Nephron (organoid): ENCODE data around the gene ENPP7.

Source experiments
- H3K27ac Mint-ChIP-seq, 3 experiments: 2 replicates each; pipeline ENCODE4 v1.8.0; 2020; ENCODE audit warnings: mixed read lengths in 3 of 3, mild to moderate bottlenecking in 2 of 3, moderate library complexity in 1 of 3
- H3K27me3 Mint-ChIP-seq: 2 replicates; pipeline ENCODE4 v1.8.0; 2021; ENCODE audit warnings: low read depth, mild to moderate bottlenecking, moderate library complexity, mixed read lengths
- H3K36me3 Mint-ChIP-seq: 2 replicates; pipeline ENCODE4 v1.8.0; 2020; ENCODE audit warnings: low read depth, mixed read lengths
- H3K4me1 Mint-ChIP-seq: 2 replicates; pipeline ENCODE4 v1.8.0; 2020; ENCODE audit warnings: mixed read lengths
- H3K4me3 Mint-ChIP-seq, 3 experiments: 2 replicates each; pipeline ENCODE4 v1.8.0; 2020; ENCODE audit warnings: mild to moderate bottlenecking in 3 of 3, mixed read lengths in 3 of 3, moderate library complexity in 2 of 3
- H3K9me3 Mint-ChIP-seq: 2 replicates; pipeline ENCODE4 v1.8.0; 2020; ENCODE audit warnings: mixed read lengths
- CTCF ChIP-seq, 3 experiments: fragments of 200-600 bp; sonication (generic); IDR thresholded peaks; one replicate each; pipeline ENCODE4 v1.5.0; 2021; ENCODE audit warnings: antibody characterized with exemption in 3 of 3; ENCODE audit not compliant: unreplicated experiment in 3 of 3

ENPP7 gene

GRCh38 chr17:79732804-79733691, 2.3 kb downstream of the ENPP7 start:
- H3K27me3 Mint-ChIP-seq = peaks cover 14% of the 10 kb centered on the region
- H3K9me3 Mint-ChIP-seq = no peaks in the 10 kb centered on the region
- TF ChIP-seq CTCF (IDR thresholded peaks at IDR 0.05; ENCODE audit: unreplicated experiment in 3 of 3) = no peak
- no peaks in the 10 kb centered on the region for H3K36me3 Mint-ChIP-seq
- H3K4me3 Mint-ChIP-seq = no peak overlapping the region
- peaks cover 6% of the 10 kb centered on the region for H3K4me1 Mint-ChIP-seq
- peak overlapping the region in 1 of 3 experiments; percentile 50 for H3K27ac Mint-ChIP-seq

- Mint-ChIP-seq H3K36me3 (no peaks in the 10 kb centered on the region), H3K4me3 (no peak overlapping the region), H3K9me3 (no peaks in the 10 kb centered on the region), H3K27me3 (peaks cover 17% of the 10 kb centered on the region), H3K4me1 (peaks cover 2% of the 10 kb centered on the region), H3K27ac (no peak overlapping the region)
- TF ChIP-seq CTCF (IDR thresholded peaks at IDR 0.05; ENCODE audit: unreplicated experiment in 3 of 3) = no peak
Measured at GRCh38 chr17:79733692-79734070, 2.9 kb downstream of the ENPP7 start.

GRCh38 chr17:79735096-79735495, 4.4 kb downstream of the ENPP7 start:
- H3K9me3 Mint-ChIP-seq = no peaks in the 10 kb centered on the region
- H3K36me3 Mint-ChIP-seq = no peaks in the 10 kb centered on the region
- peaks cover 31% of the 10 kb centered on the region for H3K27me3 Mint-ChIP-seq
- H3K27ac Mint-ChIP-seq = no peak overlapping the region
- TF ChIP-seq CTCF (IDR thresholded peaks at IDR 0.05; ENCODE audit: unreplicated experiment in 3 of 3) = no peak
- H3K4me3 Mint-ChIP-seq = no peak overlapping the region
- H3K4me1 Mint-ChIP-seq = peaks cover 10% of the 10 kb centered on the region

- no peak for TF ChIP-seq CTCF (IDR thresholded peaks at IDR 0.05; ENCODE audit: unreplicated experiment in 3 of 3)
- H3K27ac Mint-ChIP-seq = no peak overlapping the region
- H3K4me1 Mint-ChIP-seq = peaks cover 15% of the 10 kb centered on the region
Measured at GRCh38 chr17:79737046-79737921, 6.5 kb downstream of the ENPP7 start.

GRCh38 chr17:79737922-79738578, 7.3 kb downstream of the ENPP7 start:
- Mint-ChIP-seq H3K9me3 (no peaks in the 10 kb centered on the region), H3K4me1 (peaks cover 15% of the 10 kb centered on the region), H3K27ac (no peak overlapping the region), H3K27me3 (peaks cover 42% of the 10 kb centered on the region), H3K36me3 (no peaks in the 10 kb centered on the region), H3K4me3 (no peak overlapping the region)
- no peak for TF ChIP-seq CTCF (IDR thresholded peaks at IDR 0.05; ENCODE audit: unreplicated experiment in 3 of 3)

More at GRCh38 chr17:79737046-79737921, 6.5 kb downstream of the ENPP7 start:
- Mint-ChIP-seq H3K9me3 (no peaks in the 10 kb centered on the region), H3K4me3 (no peak overlapping the region), H3K36me3 (no peaks in the 10 kb centered on the region), H3K27me3 (peaks cover 42% of the 10 kb centered on the region)
